Fibroblast of skin of back (primary cell): ENCODE measurements around the gene PHC2.
A peak's percentile ranks its signal among the peaks of the same experiment; 100 is the strongest.

Experiments used
- DNase-seq: peaks from one replicate; pipeline ENCODE4 v3.0.0-alpha.2; 2013

PHC2 gene

GRCh38 chr1:33349081-33349759 is 81.7 kb downstream of the PHC2 start:
- DNase-seq = no peak

GRCh38 chr1:33348676-33349080 is 82.2 kb downstream of the PHC2 start:
- no peak for DNase-seq

DNA sequence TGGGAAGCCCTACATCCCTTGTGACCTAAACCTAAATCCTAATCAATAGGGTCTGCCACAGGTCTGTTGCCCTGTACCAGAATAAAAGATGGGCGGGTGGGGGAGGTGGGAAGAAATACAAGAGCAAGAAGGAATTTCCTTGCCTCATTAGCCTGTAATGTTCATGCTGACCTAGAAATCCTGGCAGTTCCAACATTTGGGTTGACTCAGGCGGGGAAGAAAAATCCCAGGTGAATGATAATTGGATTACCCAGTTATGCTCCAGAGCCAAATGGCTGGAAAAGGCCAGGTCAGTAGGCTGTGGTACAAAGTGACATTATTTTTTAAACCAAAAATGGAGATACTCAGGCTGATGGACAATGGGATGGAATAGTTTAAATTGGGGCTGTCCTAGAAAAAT is 82.7 kb downstream of the PHC2 start:
- DNase-seq = peak; percentile 63

DNA sequence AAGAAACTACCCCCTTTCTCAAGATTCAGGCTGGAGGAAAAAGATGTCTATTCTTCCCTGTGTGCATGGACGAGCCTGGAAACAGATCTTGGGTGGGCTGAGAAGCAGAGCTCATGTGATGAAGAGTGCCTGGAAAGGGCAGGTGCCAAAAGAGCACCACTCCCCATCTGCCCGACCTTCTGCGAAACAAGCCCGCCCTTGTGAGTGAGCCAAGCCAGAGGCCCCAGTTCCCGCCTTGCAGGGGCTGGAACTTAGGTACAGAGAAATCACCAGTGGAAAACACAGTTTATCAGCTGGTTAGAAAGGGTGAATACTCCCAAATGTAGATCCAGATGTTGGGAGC is 83.3 kb downstream of the PHC2 start:
- no peak for DNase-seq

DNA sequence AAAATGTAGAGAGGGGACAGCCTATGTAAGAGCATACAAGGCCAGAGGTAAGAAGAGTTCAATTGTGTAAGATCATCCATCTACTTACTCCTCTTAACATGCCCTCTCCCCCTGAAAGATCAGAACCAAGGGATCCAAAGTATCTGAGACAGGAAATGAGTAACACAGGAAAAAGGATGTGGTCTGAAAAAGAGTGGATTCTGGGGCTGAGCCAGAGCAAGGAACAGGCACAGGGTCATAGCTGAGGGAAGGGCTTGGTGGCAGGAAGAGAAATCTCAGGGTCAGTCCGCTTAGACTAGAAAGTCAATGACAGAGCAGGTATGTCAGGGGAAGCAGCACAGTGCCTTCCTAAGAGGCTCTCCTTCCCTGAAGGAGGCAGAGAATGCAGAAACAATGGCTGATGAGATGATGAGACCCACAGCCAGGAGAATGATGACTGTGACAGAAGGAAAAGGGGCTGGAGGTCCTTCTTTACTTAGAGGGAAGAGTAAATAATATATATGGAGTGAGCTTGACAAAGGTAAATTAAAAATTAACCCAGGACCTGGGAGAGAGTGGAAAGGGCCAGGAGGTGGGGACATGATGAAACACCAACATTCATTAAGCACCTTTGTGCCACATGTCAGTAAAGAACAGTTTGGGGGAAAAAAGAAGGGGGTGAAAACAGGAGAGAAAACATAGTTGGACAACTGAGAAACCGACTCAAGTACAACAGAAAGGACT is 83.8 kb downstream of the PHC2 start:
- DNase-seq = peak; percentile 98

DNA sequence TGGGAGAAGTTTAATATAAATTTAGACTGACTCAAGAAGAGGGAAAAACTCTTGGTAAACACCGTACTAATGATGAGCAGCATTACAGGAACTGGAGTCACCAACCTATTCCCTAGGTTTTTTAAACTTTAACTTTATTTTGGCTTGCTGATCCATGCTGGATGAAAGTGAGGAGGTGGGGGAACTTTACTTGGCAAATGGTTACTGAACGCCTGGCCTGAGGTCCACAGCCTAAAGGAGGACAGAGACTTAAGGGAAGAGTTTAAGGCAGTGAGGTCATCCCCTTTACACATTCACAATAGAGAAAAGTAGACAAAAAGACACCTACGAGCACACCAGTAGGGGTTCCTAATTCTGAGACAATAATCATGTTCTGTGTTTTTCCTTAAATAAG is 84.4 kb downstream of the PHC2 start:
- DNase-seq = no peak

GRCh38 chr1:33344896-33345560 is 85.9 kb downstream of the PHC2 start:
- peak; percentile 30 for DNase-seq

DNA sequence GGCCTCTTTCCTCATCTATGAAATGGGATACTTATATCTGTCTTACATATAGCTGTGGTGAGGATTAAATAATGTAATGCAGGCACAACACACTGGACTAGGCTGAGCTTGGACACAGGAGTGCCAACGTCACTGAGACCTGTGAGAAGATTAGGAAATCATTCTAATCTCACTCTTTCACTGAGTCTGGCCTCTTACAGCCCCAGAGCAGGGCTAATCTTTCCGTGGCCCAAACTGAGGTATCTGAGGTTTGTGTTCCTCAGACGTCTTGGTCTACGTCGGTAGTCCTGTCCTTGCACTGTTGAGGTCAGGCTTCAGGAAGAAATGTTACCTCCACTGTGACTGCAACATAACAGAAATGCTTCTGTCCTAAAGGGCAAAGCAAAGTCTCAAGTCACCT is 87.4 kb downstream of the PHC2 start:
- no peak for DNase-seq

- DNase-seq = peak; percentile 97
Measured at GRCh38 chr1:33342041-33342723, 88.7 kb downstream of the PHC2 start.

DNA sequence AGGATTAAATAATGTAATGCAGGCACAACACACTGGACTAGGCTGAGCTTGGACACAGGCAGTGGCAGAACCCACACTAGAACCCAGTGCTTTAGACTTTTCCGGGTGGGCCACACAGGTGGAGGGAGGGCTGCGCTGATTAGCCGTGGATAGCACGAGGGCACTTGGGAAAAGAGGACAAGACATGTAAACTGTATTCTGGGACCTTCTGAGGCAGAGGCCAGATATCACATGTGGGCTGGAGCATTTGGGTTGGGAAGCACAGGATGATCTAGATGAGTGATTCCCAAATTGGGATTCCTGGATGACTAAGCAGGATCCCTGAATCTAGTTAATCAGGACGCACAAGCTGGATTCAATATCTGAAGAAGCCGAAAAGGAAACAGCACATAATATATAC is 89.7 kb downstream of the PHC2 start:
- no peak for DNase-seq

DNA sequence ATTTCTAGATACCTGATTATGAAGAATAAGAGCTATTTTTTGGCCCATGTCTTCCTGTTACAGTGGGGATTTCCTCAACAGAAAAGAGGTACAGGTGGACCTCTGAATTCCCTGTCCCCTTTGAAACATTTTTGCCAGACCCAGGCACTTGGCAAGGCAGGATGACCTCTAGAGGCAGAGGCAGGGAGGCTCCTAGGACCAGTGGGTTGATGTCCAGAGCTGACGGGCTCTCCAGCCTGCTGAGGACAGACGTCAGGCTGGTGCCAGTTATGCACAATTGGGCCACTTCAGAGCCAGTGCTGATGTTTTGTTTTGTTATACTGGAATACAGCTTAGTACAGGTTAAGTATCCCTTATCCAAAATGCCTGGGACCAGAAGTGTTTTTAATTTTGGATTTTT is 91.5 kb downstream of the PHC2 start:
- DNase-seq = no peak

- peak; percentile 54 for DNase-seq
Measured at GRCh38 chr1:33338440-33339211, 92.3 kb downstream of the PHC2 start.

DNA sequence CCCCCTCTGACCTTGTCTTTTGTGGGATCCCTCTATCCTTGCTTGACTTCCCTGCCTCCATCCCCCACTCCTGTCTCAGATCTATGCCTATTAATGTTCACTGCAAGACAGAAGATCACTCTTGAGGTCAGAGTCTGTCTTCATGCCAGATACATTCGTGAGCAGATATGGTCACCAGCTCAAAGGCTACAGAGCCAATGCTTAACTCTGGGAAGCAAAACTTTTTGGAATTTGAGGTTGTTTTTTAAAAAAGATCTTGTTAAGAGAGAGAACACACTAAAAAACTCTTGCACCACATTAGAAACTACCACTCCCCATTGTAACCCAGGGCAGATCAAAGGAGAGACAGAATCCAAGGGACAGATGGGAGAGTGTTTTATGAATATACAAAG is 92.9 kb downstream of the PHC2 start:
- peak; percentile 46 for DNase-seq

- DNase-seq = no peak
Measured at GRCh38 chr1:33337441-33337840, 93.5 kb downstream of the PHC2 start.

- DNase-seq = no peak
Measured at GRCh38 chr1:33336580-33336979, 94.3 kb downstream of the PHC2 start.

- no peak for DNase-seq
Measured at GRCh38 chr1:33335020-33335419, 95.9 kb downstream of the PHC2 start.

DNA sequence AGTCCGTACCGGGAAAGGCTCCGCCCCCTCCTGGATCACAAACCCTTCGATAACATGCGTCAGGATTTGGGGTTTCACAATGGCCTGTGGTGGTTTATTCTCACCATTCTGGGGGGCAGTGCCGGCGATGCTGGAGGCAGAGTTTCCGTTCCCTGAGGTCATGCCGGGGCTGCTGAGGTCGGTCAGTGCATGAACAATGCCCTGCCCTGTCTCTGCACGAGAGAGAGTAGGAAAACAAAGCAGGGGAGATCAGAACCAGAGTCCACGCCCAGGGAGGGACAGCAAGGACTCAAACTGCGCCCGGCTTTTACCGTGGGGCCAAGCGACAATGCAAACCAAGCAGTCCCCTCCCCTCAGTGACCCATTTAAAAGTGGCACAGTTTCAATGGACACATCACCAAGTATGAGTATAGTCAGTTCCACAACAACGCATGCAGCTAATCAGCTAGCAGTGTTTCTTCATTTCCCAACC is 96.8 kb downstream of the PHC2 start:
- DNase-seq = no peak

GRCh38 chr1:33332881-33333280 is 98.0 kb downstream of the PHC2 start:
- DNase-seq = no peak

DNA sequence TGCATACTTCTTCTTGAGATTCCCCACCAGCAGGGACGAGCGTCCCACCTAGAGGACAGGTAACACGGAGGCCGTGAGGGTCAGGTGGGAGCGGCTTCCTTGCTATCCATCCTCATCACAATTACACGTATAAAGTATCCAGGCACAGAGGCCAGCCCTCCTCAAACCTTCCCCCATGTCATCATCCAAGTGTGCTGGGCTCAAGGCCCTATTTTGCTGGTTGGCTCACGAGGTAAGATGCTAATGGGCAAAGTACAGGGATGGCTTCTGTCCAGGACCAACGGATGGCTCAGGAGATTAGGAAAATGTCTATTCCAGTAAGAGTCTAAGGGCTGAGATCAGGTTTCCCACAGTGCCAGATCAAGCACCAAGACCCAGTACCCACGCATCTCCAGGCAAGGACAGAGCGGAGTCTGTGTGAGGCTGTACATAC is 98.5 kb downstream of the PHC2 start:
- no peak for DNase-seq

- DNase-seq = peak; percentile 43
Measured at GRCh38 chr1:33331444-33332356, 99.2 kb downstream of the PHC2 start.

DNA sequence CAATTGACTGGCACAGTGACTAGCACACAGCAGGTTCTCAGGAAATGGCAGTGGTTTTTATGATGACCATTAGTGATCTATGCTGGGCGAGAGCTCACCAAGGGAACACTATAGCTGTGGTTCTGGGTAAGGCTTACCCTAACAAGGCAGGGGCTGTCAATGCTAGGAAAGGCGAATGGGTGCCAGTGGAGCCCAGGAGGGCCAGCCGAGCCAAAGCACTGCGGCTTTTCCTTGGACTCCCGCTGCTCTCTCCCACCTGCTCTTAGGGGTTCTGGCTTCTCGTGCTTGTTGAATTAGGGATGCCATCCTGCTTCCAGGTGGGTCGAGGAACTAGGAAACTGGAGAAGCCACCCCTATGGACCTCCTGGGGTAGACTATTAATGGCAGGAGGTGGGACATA is 100.0 kb downstream of the PHC2 start:
- DNase-seq = no peak
